ENCODE data around the gene ADORA1. TPM values are rescaled to one million over a fixed set of nuclear protein-coding genes. Genes with fewer than 3 reads are reported as not detected.

The ADORA1 gene
- total and polyA plus RNA-seq, 2 of the 4 experiments (the other 2 are of a cell fraction): 0.36 to 0.56 TPM

- no peak overlapping the region for H2BK15ac ChIP-seq (ENCODE audit: low read depth, low read length)
- H3K4ac ChIP-seq (ENCODE audit: low read depth, low read length): no peak overlapping the region
- no peak overlapping the region for H4K8ac ChIP-seq (ENCODE audit: low read depth in 2 of 2, low read length in 2 of 2)
- H2BK20ac ChIP-seq (ENCODE audit: low read depth, low read length): no peak overlapping the region
- no peaks in the 10 kb centered on the region for H3K9me3 ChIP-seq (ENCODE audit: control insufficient read depth, insufficient read depth, low read length)
- H4K91ac ChIP-seq (ENCODE audit: insufficient read depth, low read depth, low read length): no peak overlapping the region
- POLR2A ChIA-PET (ENCODE audit: unreplicated experiment): no interaction called here
- BruUV-seq (replicated peaks): no TSS peak
- H3K9ac ChIP-seq (ENCODE audit: low read depth, low read length): no peak overlapping the region
- TF ChIP-seq ELK1 (IDR thresholded peaks at IDR 0.05; ENCODE audit: borderline replicate concordance, low read depth, low read length) (no peak), CEBPB (IDR thresholded peaks at IDR 0.05; ENCODE audit: low read depth, low read length) (no peak), RFX5 (IDR thresholded peaks at IDR 0.05; ENCODE audit: low read depth, low read length) (no peak), CHD1 (IDR thresholded peaks at IDR 0.05; ENCODE audit: low read depth, low read length) (no peak), NFE2L2 (IDR thresholded peaks at IDR 0.05; ENCODE audit: low read depth, low read length) (no peak), RAD21 (IDR thresholded peaks at IDR 0.05; ENCODE audit: low read length) (no peak), CTCF (conservative IDR thresholded peaks at IDR 0.05; ENCODE audit: low read depth, low read length) (no peak), MAZ (IDR thresholded peaks at IDR 0.05; ENCODE audit: borderline replicate concordance, low read depth, low read length) (no peak), BHLHE40 (IDR thresholded peaks at IDR 0.05; ENCODE audit: low read depth, low read length) (no peak), USF2 (IDR thresholded peaks at IDR 0.05; ENCODE audit: low read depth, low read length) (no peak)
- H2AK5ac ChIP-seq (ENCODE audit: low read depth, low read length): no peak overlapping the region
- CTCF ChIA-PET: no interaction called here
- H3K23ac ChIP-seq (ENCODE audit: low read depth, low read length): no peak overlapping the region
- in situ Hi-C loops (cut with MboI; ENCODE audit: low sequenced_read_pairs) (no loop called here), dilution Hi-C loops (cut with HindIII; ENCODE audit: low sequenced_read_pairs, unreplicated experiment) (no loop called here), intact Hi-C loops (cut with micrococcal nuclease) (no loop called here)
- H3K4me2 ChIP-seq (ENCODE audit: low read depth, low read length): no peak overlapping the region
- no peak overlapping the region for H3K18ac ChIP-seq (ENCODE audit: low read depth, low read length)
- H3K27me3 ChIP-seq (ENCODE audit: control insufficient read depth, insufficient read depth, low read length): no peaks in the 10 kb centered on the region; the same call in 1 of the 2 replicates
- H3K27ac ChIP-seq (ENCODE audit: insufficient read depth, low read length): no peak overlapping the region
- no peak overlapping the region for H2BK5ac ChIP-seq (ENCODE audit: low read depth, low read length, poor library complexity, severe bottlenecking)
- H3K36me3 ChIP-seq (ENCODE audit: control insufficient read depth, insufficient read depth, low read length): no peaks in the 10 kb centered on the region
- no CpG with 5 or more reads among the region's 7 CpGs for WGBS, 2 experiments (ENCODE audit: extremely low coverage in 2 of 2, insufficient read length in 1 of 2)
- DNase-seq (no peak), ATAC-seq (ENCODE audit: low read depth) (no peak)
- no peaks in the 10 kb centered on the region for H4K20me1 ChIP-seq (ENCODE audit: insufficient read depth, low read length)
- no peaks in the 10 kb centered on the region for H3K79me1 ChIP-seq (ENCODE audit: low read depth in 1 of 2, low read length in 2 of 2)
- H3K56ac ChIP-seq (ENCODE audit: extremely low read depth, insufficient read depth, low read length): no peak overlapping the region
- no peaks in the 10 kb centered on the region for H3K9me1 ChIP-seq (ENCODE audit: insufficient read depth, low read length)
- H4K5ac ChIP-seq (ENCODE audit: low read depth, low read length): no peak overlapping the region
- peaks cover 8% of the 10 kb centered on the region for H3K4me1 ChIP-seq (ENCODE audit: control insufficient read depth, insufficient read depth, low read length)
- H3K14ac ChIP-seq (replicated peaks; ENCODE audit: low read depth, low read length): no peak overlapping the region
- no peak overlapping the region for H2AK9ac ChIP-seq (replicated peaks; ENCODE audit: low read depth, low read length, poor library complexity)
- no peak overlapping the region for H3K4me3 ChIP-seq (ENCODE audit: insufficient read depth, low read depth, low read length)
- no peak overlapping the region for H2BK120ac ChIP-seq (ENCODE audit: low read depth, low read length)
- no peak overlapping the region for H2AFZ ChIP-seq (replicated peaks; ENCODE audit: low read length, poor library complexity)
Observed at GRCh38 chr1:203149188-203149840, 21.8 kb downstream of the ADORA1 start.

Data from IMR-90 (cell line).